GM18909 (cell line): Measurements from ENCODE around the gene GBF1.
"Not testable (repeated sequence)": the region's sequence is repeated elsewhere in the genome, so short reads cannot be mapped to it uniquely, and the experiment has no call there.

Experiments used
- ATAC-seq: cut with Tn5 transposase; IDR thresholded peaks from one replicate; pipeline ENCODE4 v1.9.1; 2021; ENCODE audit warnings: mild to moderate bottlenecking; ENCODE audit not compliant: unreplicated experiment, poor library complexity

Gene GBF1

DNA sequence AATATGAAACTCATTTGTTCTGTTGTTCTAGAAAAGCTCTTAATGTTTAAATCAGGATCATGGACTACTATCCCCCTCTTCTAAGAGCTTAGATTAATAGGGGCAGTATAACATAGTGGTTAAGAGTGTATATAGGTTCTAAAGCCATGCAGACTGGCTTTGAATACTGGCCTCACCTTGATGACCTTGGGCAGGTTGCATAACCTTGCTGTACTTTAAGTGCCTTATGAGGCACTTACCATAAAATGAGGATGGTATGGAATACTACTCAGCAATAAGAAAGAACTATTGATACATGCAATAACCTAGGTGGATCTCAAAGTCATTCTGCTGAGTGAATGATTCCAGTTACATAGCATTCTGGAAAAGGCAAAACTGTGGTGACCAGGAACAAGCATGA lies 53.6 kb downstream of the GBF1 start:
- no peak for ATAC-seq

GRCh38 chr10:102299873-102300272 lies 54.5 kb downstream of the GBF1 start:
- no peak for ATAC-seq

GRCh38 chr10:102300278-102300843 lies 55.0 kb downstream of the GBF1 start:
- no peak for ATAC-seq

GRCh38 chr10:102300912-102301311 lies 55.6 kb downstream of the GBF1 start:
- not testable (repeated sequence) for ATAC-seq

DNA sequence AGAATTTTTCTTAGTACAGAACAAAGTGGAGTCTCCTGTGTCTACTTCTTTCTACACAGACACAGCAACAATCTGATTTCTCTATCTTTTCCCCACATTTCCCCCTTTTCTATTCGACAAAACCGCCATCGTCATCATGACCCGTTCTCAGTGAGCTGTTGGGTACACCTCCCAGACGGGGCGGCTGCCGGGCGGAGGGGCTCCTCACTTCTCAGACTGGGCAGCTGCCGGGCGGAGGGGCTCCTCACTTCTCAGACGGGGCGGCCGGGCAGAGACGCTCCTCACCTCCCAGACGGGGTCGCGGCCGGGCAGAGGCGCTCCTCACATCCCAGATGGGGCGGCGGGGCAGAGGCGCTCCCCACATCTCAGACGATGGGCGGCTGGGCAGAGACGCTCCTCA lies 56.0 kb downstream of the GBF1 start:
- ATAC-seq: not testable (repeated sequence)

GRCh38 chr10:102302611-102303010 lies 57.3 kb downstream of the GBF1 start:
- ATAC-seq: no peak

DNA sequence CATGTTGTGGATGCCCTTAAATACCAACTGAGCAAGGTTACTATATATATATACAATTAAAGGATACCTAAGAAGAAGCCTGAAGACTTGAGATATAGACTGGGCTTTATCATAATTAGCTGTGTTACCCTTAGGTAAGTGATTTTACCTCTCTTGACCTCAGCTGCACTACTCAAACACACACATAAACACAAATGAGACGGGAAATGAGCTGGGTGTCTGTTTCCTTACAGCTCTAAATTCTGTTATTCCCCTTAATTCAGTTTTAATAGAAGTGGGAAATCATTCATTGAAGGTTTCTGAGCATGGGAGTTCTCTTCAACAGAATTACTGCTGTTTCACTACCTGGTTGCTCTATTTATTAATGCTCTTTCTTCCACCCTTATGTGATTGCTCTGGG lies 60.7 kb downstream of the GBF1 start:
- ATAC-seq: no peak

DNA sequence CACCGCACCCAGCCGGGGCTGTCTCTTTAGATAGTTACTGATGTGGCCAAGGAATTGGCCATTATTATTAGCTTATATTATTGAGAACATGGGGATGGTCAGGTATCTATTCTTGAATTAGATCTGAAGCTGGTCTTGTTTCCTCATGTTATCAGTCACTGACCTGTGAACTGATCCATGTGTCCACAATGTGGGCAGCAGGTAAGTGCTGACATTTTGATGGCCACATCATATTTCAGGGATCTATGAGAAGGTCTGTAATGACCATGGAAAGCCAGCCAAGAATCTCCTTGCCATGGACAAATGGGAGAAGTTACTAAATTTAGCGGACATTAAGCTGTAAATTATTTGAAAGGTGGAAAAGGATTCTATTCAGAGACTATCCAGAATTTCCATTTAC lies 61.4 kb downstream of the GBF1 start:
- no peak for ATAC-seq

DNA sequence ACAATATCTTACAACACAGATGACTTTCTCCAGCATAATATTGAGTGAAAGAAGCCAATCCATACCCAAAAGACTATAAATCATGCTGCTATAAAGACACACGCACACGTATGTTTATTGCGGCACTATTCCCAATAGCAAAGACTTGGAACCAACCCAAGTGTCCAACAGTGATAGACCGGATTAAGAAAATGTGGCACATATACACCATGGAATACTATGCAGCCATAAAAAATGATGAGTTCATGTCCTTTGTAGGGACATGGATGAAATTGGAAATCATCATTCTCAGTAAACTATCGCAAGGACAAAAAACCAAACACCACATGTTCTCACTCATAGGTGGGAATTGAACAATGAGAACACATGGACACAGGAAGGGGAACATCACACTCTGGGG lies 63.0 kb downstream of the GBF1 start:
- ATAC-seq: not testable (repeated sequence)

DNA sequence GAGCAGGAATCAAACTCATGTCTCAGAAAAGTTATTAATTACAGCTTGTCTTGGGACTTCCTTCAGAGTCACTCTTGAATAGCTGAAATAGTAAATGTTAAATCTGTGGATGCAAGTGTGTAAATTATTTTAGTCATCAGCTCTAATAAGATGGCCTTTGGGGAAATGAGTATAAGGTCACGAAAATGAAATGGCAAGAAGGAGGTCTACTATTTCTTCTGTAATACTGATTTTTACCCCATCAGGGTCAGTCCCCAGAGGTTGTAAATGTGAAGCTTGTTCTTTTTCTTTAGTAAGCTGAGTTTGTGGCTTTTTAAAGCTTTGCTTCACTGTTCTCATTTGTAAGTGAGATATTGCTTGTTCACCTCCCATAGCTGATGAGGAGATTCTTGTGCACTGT lies 63.9 kb downstream of the GBF1 start:
- no peak for ATAC-seq

- no peak for ATAC-seq
Observed at GRCh38 chr10:102309916-102310315, 64.6 kb downstream of the GBF1 start.

DNA sequence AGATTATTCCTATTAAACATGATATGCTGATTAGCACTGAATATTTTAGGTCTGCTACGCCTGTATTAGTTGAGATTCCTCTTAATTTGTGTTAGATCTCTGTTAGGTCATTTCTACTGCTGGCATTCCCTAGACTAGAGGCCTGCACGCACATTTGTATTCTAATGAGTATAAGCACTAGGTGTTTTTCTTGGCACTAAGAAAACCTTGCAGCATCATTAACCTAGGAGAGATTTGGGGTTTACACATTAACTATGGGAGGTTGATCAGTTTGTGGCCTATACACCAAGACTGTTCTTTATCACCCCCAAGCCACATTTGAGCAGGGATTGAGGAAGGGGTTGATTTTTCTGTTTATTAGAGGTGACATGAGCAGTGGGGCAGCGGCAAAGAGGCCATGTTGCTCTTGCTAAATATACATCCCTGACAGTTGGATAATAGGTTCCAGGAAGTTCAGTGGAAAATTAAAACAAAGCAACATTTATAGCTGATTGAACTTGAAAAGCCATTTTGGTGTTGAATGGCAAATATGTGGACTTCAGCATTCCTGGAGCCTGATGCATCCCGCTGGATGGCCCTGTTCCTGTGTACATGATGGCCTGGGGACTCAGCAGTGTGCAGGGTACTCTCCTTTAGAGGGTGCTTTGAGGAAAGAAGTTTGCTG lies 65.2 kb downstream of the GBF1 start:
- ATAC-seq: no peak

GRCh38 chr10:102311025-102311420 lies 65.7 kb downstream of the GBF1 start:
- ATAC-seq: no peak

- ATAC-seq: no peak
Observed at GRCh38 chr10:102312683-102313082, 67.4 kb downstream of the GBF1 start.

DNA sequence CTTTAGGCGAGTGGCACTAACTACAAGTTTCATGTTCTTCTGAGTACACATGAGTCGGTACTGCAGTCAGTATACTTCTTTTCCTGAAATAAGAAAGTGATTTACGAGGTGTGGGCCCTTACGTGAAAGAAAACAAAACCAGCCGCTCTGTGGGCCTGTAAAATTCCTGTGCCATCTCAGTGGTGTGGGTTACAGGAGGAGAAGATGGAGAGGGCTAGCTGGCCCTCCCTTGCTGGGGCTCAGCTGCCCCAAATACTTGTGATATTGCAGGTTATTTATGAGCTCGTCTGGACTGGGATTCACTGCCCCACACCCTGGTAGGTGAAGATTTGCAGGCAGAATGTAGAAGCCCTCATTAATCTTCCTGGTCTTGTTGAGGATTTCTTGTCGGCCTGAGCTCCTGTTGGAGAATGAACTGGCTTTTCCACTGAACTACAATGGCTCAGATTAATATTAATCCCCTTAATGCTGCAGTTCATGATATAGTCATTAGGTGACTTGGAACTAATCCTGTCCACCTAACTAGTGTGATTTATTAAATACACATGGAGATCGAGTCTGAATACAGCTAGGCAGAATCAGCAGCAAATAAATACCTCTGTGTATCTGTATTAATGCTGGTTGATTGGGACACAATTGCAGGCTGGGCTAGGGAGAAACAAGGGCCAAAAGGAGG lies 68.0 kb downstream of the GBF1 start:
- ATAC-seq: no peak

- ATAC-seq: no peak
Observed at GRCh38 chr10:102314801-102315200, 69.5 kb downstream of the GBF1 start.

- ATAC-seq: no peak
Observed at GRCh38 chr10:102316421-102316820, 71.1 kb downstream of the GBF1 start.

DNA sequence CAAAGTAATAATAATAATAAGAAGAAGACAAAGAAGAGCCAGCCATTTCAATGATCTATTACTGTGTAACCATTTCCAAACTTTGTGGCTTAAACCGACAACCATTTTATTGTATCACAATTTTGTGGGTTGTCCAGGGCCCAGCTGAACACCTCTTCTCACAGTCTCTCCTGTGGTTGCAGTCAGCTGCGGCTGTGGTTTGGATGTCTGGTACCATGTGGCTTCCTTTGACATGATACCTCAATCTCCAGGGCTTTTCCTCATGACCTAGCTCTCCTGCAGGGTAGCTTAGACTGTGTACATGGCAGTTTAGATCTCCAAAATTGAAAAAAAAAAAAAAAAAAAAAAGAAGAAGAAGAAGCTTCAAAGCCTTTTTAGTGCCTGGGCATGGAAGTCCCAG lies 77.6 kb downstream of the GBF1 start:
- ATAC-seq: no peak

GRCh38 chr10:102324061-102324460 lies 78.7 kb downstream of the GBF1 start:
- no peak for ATAC-seq

DNA sequence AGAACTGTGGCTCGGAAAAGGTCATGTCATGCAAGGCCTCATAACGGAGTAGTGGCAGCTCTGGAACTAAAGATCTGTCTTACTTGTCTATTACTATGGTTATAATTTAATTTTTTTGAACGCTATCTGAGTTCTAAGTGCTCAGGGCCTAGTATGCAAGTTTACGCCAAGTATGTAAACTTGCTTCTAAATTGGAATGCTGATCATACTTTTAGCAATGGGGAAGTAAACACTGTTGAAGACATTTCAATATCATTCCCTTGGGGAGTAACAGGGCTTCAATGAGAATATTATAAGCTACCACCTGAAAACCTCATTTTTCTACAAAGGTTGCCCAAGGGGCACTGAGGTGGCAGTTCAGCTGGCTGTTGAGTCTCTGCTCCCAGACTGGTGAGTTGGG lies 80.7 kb downstream of the GBF1 start:
- ATAC-seq: no peak

DNA sequence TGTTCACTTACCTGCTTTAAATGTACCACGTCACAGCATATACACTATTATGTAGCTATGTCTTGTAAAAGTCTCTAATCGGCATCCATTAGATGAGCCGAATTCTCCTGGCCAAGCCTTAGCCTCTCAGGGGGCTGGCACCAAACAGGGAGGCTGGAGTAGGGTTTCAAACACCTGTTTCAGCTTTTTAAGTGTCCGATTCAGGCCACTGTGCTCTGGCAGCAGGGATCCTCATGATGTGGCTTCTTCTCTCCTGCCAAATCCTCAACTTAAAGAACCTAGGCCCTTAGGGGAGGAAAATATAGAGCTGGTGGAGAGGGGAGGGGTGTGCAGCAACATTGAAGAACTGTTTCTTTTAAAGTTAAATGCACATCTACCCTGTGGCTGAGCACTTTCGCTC lies 81.7 kb downstream of the GBF1 start:
- ATAC-seq: no peak

DNA sequence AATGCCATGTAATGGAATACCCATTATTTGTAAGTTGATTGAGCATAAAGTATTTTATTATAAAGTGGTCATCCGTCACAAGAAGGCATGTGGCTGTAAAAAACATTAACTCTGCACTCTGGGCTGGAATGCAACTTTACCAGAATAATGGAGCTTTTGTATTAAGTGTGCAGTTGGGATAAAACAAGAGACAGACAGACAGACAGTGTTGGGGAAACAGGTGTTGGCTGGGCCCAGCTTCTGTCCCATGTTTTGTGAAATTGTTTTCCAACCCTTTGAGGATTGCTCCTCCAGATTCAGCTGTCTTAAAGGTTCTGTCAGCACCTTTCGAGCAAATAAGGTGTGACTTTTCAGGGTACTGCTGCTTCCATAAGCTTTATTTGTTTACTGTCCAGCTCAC lies 82.3 kb downstream of the GBF1 start:
- no peak for ATAC-seq
